Left ventricle myocardium superior (tissue), 1 donor: ENCODE measurements around the gene HSPA12B. TPM values are rescaled to one million over a fixed set of nuclear protein-coding genes. Genes with fewer than 3 reads are reported as not detected.

ENCODE experiments used
- ATAC-seq: fragments of 200-7000 bp; cut with Tn5 transposase; one replicate; pipeline ENCODE4 v1.9.1; 2020; ENCODE audit warnings: mild to moderate bottlenecking, moderate library complexity
- DNase-seq: peaks from one replicate; pipeline ENCODE4 v3.0.0-alpha.2; 2020
- intact Hi-C: fragments of 100-400 bp; cut with micrococcal nuclease; formaldehyde crosslinking; loops from one replicate; pipeline ENCODE4 v1.11.0; 2022
- long read RNA-seq: library from polyadenylated mRNA; unstranded; transcript quantifications from one replicate; pipeline ENCODE4 v2.0.0, GENCODE V29; 2021
- total RNA-seq: library from RNA; stranded (reverse); fragmentation: NEBNext Ultra II Directional; extraction: Animal tissue kit (Norgen Biotek cat#: 25700); gene quantifications from one replicate; pipeline ENCODE4 v1.2.1, GENCODE V29; 2021
- donor health status: DM: no; HTN: yes; CAD: no; lungs with severe emphysema.

HSPA12B gene
- total RNA-seq = 16.2 TPM
- long read RNA-seq, transcript HSPA12B-201 (13 exons, 3,151 nt) = major isoform, 41 of 107 reads
- long read RNA-seq, partial matches to known transcripts = 56 of 107 reads
- long read RNA-seq, other reads (novel, unspliced or antisense) = 10 of 107 reads

GRCh38 chr20:3732327-3733118 is at the start of gene HSPA12B:
Gene HSPA12B (plus strand): TSS chr20:3732685. CDS start chr20:3738675, 5,990 bp downstream.
- intact Hi-C loops = no loop called here
- peak; percentile 50 for DNase-seq
- peak; percentile 44 for ATAC-seq

GRCh38 chr20:3685341-3685740 is 47.1 kb upstream of the HSPA12B start:
- ATAC-seq = no peak
- peak; percentile 22 for DNase-seq
- intact Hi-C loops = no loop called here

- intact Hi-C loops = no loop called here
- DNase-seq = no peak
- no peak for ATAC-seq
Observed at GRCh38 chr20:3686421-3686820, 46.1 kb upstream of the HSPA12B start.

GRCh38 chr20:3686867-3687321 is 45.6 kb upstream of the HSPA12B start:
- intact Hi-C loops = no loop called here
- ATAC-seq (peak; percentile 87), DNase-seq (peak; percentile 85)

- peak; percentile 23 for DNase-seq
- peak; percentile 79 for ATAC-seq
- intact Hi-C loops = no loop called here
Observed at GRCh38 chr20:3687655-3688054, 44.8 kb upstream of the HSPA12B start.

GRCh38 chr20:3689978-3690377 is 42.5 kb upstream of the HSPA12B start:
- ATAC-seq (no peak), DNase-seq (no peak)
- intact Hi-C loops = no loop called here

GRCh38 chr20:3690413-3690812 is 42.1 kb upstream of the HSPA12B start:
- ATAC-seq = no peak
- no peak for DNase-seq
- intact Hi-C loops = no loop called here

DNA sequence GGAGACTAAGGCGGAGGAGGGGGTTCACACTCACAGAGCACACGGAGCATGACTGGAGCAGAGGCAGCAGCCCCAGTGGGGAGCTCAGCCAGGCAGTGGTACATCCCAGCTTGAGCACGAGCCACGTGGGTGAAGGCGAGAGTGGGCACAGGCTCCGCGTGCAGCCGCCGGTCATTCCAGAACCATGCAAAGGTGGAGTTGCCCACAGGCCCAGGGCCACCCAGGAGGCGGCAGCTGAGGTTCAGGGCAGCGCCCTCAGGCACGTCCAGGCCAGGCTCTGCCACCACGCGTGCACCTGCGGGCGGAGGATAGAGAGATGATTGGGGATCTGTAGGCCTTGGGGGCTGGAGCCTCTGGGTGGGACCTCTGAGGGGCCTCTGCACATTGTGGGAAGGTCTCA is 41.2 kb upstream of the HSPA12B start:
- no peak for ATAC-seq
- intact Hi-C loops = no loop called here
- DNase-seq = no peak

GRCh38 chr20:3691897-3692296 is 40.6 kb upstream of the HSPA12B start:
- no peak for ATAC-seq
- DNase-seq = no peak
- intact Hi-C loops = no loop called here

DNA sequence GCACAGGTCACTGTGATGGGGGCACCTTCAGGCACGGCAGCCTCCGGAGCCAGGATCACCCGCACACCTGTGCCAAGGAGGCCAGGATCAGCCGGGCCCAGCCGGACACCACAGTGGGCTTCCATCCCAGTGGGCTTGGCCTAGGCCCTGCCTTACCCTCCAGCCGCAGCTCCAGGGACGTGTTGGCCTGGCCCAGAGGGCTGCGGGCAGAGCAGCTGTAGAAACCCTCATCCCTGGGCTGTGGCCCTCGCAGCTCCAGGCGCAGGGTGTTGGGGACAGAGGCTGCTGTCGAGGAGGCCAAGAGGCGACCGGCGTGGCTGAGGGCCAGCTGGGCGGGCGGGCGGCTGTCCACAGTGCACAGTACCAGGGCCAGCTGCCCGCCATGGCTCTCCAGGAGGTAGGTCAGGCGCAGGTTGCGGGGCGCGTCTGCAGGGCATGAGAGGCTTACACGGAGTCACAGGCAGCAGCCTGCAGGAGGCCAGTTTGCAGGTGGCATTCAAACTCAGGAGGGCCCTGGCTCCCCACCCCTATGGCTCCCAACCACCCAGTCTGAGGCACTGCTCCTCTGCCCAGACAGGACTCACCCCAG is 39.7 kb upstream of the HSPA12B start:
- no peak for ATAC-seq
- intact Hi-C loops = no loop called here
- peak; percentile 21 for DNase-seq

GRCh38 chr20:3693376-3693775 is 39.1 kb upstream of the HSPA12B start:
- DNase-seq (peak; percentile 21), ATAC-seq (no peak)
- intact Hi-C loops = no loop called here

DNA sequence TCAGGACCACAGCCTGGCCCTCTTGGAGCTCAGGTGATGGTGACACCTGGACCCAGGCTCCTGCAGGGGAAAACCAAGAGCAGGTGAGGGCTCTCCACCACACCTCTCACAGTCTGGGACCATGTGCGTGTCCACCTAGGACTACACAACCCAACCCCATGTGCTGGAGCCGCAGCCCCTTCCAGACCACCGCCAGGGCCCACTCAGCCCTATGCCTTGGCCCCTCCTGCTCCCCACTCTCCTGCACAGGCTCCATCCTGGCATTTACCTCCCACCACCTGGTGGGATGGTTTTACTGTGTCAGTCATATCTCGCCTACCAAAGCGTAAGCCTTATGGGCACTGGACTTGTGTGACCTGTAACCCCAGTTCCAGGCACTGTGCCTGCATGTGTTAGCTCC is 37.6 kb upstream of the HSPA12B start:
- intact Hi-C loops = no loop called here
- ATAC-seq (no peak), DNase-seq (peak; percentile 9)

DNA sequence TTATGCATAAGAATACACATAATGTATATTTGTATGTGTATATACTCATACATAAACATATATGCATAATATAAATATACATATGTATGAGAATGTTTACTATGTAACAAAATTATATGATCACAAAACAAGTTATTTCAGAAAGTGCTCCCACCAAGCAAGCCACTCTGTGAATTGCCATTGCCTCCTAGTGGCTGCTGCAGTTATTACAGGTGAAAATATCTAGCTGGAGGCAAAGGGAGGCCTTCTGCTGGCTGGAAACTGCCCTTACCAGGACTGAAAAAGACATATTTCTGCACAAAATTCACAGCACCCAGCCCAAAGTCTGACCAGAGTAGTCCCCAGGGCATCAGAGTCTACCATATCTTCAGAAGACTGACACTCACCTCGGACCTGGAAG is 36.3 kb upstream of the HSPA12B start:
- ATAC-seq (no peak), DNase-seq (no peak)
- intact Hi-C loops = no loop called here

GRCh38 chr20:3696745-3697587 is 35.5 kb upstream of the HSPA12B start:
- ATAC-seq (no peak), DNase-seq (no peak)
- intact Hi-C loops = no loop called here

GRCh38 chr20:3697588-3698305 is 34.7 kb upstream of the HSPA12B start:
- intact Hi-C loops = no loop called here
- no peak for ATAC-seq
- no peak for DNase-seq

- DNase-seq (no peak), ATAC-seq (no peak)
- intact Hi-C loops = no loop called here
Observed at GRCh38 chr20:3698591-3699001, 33.9 kb upstream of the HSPA12B start.

- DNase-seq = no peak
- ATAC-seq = no peak
- intact Hi-C loops = no loop called here
Observed at GRCh38 chr20:3699037-3699436, 33.4 kb upstream of the HSPA12B start.

DNA sequence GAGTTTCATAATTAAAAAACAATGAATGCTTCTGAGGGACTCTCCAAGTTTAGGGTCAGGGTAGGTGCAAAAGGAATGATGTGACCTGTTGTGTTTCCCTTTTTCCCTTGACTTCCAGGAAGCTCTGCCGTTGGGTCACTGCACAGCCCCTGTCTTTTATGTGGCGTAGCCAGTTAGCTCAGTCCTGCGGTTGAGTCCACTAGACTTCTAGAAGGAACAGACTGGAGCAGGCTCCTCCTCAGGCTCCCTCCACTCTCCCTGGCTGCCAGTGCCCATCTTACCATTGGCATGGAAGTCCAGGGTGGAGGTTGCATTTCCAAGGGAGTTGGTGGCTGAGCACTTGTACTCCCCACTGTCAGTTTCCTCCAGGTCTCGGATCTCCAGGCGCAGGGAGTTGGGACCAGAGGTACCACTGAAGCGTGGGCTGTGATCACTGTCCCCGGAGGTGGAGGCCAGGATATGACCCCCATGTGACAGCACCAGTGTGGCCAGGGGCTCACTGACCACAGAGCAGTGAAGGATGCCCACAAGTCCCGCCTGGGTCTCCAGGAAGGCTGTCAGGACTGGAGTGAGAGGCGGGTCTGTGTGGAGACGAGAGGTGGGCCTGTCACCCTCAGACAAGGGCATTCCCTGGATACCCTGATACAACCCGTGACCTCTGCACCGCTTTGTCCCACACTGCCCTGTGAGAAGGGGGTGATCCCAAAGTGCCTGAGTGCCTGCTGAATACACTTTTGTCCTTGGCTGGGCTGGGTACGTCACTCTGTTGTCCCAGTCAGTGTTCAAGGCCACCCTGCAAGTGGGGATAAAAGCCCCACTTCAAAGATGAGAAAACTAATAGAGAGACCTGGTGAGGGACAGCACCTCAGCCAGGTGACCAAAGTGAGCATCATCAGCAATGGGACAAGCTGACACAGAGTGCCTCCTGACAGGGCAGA is 31.2 kb upstream of the HSPA12B start:
- ATAC-seq (no peak), DNase-seq (no peak)
- intact Hi-C loops = no loop called here
